HFFc6 (cell line): ENCODE measurements around the gene POLR2J. TPM values are rescaled to one million over a fixed set of nuclear protein-coding genes. Genes with fewer than 3 reads are reported as not detected.
"Not testable (repeated sequence)": the region's sequence is repeated elsewhere in the genome, so short reads cannot be mapped to it uniquely, and the experiment has no call there.

ENCODE experiments used
- DNase-seq: peaks from one replicate; pipeline ENCODE4 v3.0.0-alpha.2; 2018
- H3K27ac Mint-ChIP-seq: 2 replicates; pipeline ENCODE4 v1.8.0; 2020; ENCODE audit warnings: mild to moderate bottlenecking, mixed read lengths
- H3K27me3 Mint-ChIP-seq: 2 replicates; pipeline ENCODE4 v1.8.0; 2021; ENCODE audit warnings: mild to moderate bottlenecking, moderate library complexity, mixed read lengths; ENCODE audit not compliant: insufficient read depth
- H3K36me3 Mint-ChIP-seq: 2 replicates; pipeline ENCODE4 v1.8.0; 2021; ENCODE audit warnings: low read depth, mixed read lengths
- H3K4me1 Mint-ChIP-seq: 2 replicates; pipeline ENCODE4 v1.8.0; 2020; ENCODE audit warnings: low read depth, mixed read lengths
- H3K4me3 Mint-ChIP-seq: 2 replicates; pipeline ENCODE4 v1.8.0; 2020; ENCODE audit warnings: mild to moderate bottlenecking, moderate library complexity, mixed read lengths
- H3K9me3 Mint-ChIP-seq: 2 replicates; pipeline ENCODE4 v1.8.0; 2020; ENCODE audit warnings: mild to moderate bottlenecking, mixed read lengths
- CTCF ChIP-seq: fragments of 200-600 bp; sonication (generic); IDR thresholded peaks from 2 replicates; pipeline ENCODE4 v1.5.0; 2021; ENCODE audit warnings: antibody characterized with exemption, mild to moderate bottlenecking
- total RNA-seq, 6 experiments: library from RNA; stranded (reverse); fragmentation: NEBNext Ultra II Directional; extraction: Animal tissue kit (Norgen Biotek cat#: 25700); gene quantifications; 2 replicates in 1 of 6; 3 replicates in 5 of 6; pipeline ENCODE4 v1.2.3, GENCODE V29; 2021

Gene POLR2J
- total RNA-seq, 6 experiments from 2014 or later: 61.8 to 76.5 (median 66.0) TPM

GRCh38 chr7:102459221-102459844, 19.4 kb downstream of the POLR2J start:
- H3K4me1 Mint-ChIP-seq: peaks cover 21% of the 10 kb centered on the region
- no peaks in the 10 kb centered on the region for H3K9me3 Mint-ChIP-seq
- peaks cover 8% of the 10 kb centered on the region; the same call in 1 of the 2 replicates for H3K36me3 Mint-ChIP-seq
- H3K27me3 Mint-ChIP-seq: peaks cover 4% of the 10 kb centered on the region
- no peak overlapping the region for H3K4me3 Mint-ChIP-seq
- no peak overlapping the region for H3K27ac Mint-ChIP-seq
- TF ChIP-seq CTCF: no peak
- no peak for DNase-seq

- Mint-ChIP-seq H3K4me3 (no peak overlapping the region), H3K27ac (peak overlapping the region; percentile 62; the same call in 1 of the 2 replicates), H3K27me3 (peaks cover 4% of the 10 kb centered on the region), H3K36me3 (no peaks in the 10 kb centered on the region; the same call in 1 of the 2 replicates), H3K4me1 (peaks cover 9% of the 10 kb centered on the region), H3K9me3 (no peaks in the 10 kb centered on the region)
- TF ChIP-seq CTCF: no peak
- no peak for DNase-seq
Observed at GRCh38 chr7:102457352-102457924, 21.3 kb downstream of the POLR2J start.

- no peak for TF ChIP-seq CTCF
- Mint-ChIP-seq H3K27ac (peak overlapping the region; percentile 62), H3K4me3 (no peak overlapping the region), H3K36me3 (no peaks in the 10 kb centered on the region), H3K9me3 (no peaks in the 10 kb centered on the region), H3K4me1 (peaks cover 8% of the 10 kb centered on the region), H3K27me3 (peaks cover 4% of the 10 kb centered on the region)
- DNase-seq: peak; percentile 40
Observed at GRCh38 chr7:102456327-102456726, 22.4 kb downstream of the POLR2J start.

- no peak for DNase-seq
- Mint-ChIP-seq H3K4me1 (peaks cover 8% of the 10 kb centered on the region), H3K9me3 (no peaks in the 10 kb centered on the region), H3K27me3 (peaks cover 4% of the 10 kb centered on the region), H3K27ac (no peak overlapping the region), H3K36me3 (no peaks in the 10 kb centered on the region), H3K4me3 (no peak overlapping the region)
- TF ChIP-seq CTCF: no peak
Observed at GRCh38 chr7:102455596-102455995, 23.1 kb downstream of the POLR2J start.

GRCh38 chr7:102454932-102455331, 23.8 kb downstream of the POLR2J start:
- not testable (repeated sequence) for H3K4me1 Mint-ChIP-seq, H3K9me3 Mint-ChIP-seq, H3K36me3 Mint-ChIP-seq, H3K27ac Mint-ChIP-seq, H3K27me3 Mint-ChIP-seq, DNase-seq, H3K4me3 Mint-ChIP-seq

- Mint-ChIP-seq H3K4me3 (no peak overlapping the region), H3K4me1 (peaks cover 8% of the 10 kb centered on the region), H3K27me3 (peaks cover 4% of the 10 kb centered on the region), H3K36me3 (no peaks in the 10 kb centered on the region), H3K9me3 (no peaks in the 10 kb centered on the region), H3K27ac (no peak overlapping the region)
- TF ChIP-seq CTCF: no peak
- DNase-seq: no peak
Observed at GRCh38 chr7:102454468-102454867, 24.3 kb downstream of the POLR2J start.
